GM18511 (cell line): Measurements from ENCODE around the gene PLCXD3.

Source experiments
- ATAC-seq: cut with Tn5 transposase; IDR thresholded peaks from one replicate; pipeline ENCODE4 v1.9.1; 2021; ENCODE audit warnings: mild to moderate bottlenecking, moderate library complexity; ENCODE audit not compliant: unreplicated experiment

Gene PLCXD3

DNA sequence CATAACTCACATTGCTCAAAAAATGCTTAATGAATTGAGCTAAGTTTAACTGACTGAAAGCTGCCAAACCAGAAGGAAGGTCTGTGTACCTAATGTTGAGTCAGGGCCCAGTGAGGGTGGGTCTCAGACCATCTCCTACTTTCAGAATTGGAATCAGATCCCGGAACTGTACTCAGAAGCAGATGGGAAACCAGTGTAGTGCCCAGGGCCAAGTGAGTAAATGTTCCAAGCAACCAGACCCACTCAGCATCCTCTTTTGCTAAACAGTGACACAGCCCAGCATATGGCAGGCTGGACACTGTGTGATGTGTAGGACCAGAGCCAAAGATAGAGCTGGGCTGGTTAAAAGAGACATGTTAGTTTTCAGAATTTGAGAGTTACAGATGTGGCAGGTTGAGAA lies 94.1 kb downstream of the PLCXD3 start:
- ATAC-seq = no peak

DNA sequence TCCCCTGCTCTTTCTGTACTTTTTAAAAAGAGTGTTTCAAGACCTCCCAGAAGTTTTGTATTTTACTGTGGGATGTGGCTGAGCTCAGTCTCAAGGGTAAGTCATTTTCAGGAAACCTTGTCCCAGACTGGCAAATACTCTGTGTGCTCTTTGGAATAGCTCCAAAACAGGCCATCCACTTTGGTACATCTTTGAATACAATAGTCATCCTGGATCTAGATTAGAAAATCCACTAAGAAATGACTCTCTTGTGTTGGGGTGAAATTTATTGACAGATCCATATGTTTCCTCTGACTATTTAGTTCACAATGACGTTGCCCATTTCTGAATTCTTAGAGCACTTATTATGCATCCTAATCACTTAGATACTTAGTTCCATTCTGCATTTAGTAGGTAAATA lies 95.2 kb downstream of the PLCXD3 start:
- ATAC-seq = no peak

DNA sequence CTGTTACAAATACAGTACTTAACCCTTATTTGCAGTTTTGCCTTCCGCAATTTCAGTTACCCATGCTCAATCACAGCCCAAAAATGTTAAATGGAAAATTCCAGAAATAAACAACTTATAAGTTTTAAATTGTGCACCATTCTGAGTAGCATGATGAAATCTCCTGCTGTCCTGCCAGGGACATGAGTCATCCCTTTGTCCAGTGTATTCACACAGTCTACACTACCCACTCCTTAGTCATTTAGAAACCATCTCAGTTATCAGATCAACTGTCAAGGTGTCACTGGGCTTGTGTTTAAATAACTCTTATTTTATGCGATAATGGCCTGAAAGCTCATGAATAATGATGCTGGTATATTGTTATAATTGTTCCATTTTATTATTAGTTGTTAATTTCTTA lies 95.8 kb downstream of the PLCXD3 start:
- ATAC-seq = peak; percentile 67

DNA sequence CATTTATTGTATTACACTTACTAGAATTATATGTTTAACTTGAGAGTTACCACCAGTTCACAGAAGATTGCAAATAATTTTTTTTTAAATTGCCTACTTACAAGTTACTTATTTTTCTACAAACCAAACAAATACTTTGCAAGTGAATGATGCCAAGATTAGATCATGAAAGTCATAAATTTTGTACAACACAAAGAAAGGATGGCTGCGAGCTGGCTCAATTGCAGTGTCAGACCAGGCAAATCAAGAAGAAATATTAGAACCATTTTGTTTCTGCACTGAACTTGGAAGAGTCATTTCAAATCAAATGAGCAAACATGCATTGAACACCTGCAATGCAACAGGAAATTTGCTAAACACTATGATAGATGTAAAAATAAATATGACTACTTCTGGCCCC lies 97.3 kb downstream of the PLCXD3 start:
- no peak for ATAC-seq

DNA sequence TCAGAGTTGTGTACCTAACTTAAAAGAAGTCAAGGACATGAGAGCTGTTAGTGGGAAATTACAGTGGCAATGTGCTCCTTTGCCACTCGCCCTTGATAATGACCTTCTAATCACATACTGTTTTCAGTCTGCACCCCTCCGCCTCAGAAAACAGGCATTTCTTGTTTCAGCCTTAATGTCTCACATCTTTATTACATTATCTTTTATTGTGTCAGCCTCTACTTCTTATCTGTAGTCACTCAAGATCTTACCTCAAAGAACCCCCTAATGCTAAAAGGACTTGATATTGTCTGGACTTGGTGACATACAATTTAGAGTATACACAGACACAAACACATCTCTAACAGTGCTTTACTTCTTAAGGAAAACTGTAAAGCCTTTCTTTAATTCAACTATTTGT lies 97.9 kb downstream of the PLCXD3 start:
- no peak for ATAC-seq

DNA sequence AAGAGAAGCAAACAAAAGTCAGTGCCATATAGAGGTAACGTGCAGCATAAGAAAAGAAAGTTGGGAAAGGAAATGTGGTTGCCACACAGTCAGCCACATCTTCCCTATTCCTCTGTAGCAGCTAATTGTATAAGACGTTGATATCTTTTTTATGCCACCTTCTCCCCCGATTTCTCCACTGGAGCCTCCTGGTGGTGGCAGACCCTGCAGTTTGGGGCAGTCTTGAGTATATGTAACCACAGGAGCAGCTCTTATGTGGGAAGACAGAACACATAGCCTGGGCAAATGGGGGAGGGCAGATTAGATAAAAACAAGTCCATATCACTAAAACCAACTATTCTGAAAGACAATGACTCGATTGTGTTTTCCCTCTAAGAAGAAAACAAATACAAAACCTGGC lies 99.7 kb downstream of the PLCXD3 start:
- no peak for ATAC-seq

DNA sequence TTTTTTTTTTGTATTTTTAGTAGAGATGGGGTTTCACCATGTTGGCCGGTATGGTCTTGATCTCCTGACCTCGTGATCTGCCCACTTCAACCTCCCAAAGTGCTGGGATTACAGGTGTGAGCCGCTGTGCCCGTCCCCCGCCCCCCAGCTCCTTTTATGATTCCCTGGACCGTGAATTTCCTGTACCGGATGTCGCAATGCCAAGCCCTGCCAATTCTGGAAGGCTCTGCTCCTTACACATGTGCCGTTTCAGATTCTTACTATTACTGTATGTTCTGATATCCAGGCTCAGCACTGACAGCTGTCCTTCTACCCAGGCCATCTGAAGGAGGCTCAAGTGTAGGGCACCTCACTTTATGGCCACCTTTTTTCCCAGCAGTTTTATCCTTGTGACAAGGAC lies 100.1 kb downstream of the PLCXD3 start:
- no peak for ATAC-seq

DNA sequence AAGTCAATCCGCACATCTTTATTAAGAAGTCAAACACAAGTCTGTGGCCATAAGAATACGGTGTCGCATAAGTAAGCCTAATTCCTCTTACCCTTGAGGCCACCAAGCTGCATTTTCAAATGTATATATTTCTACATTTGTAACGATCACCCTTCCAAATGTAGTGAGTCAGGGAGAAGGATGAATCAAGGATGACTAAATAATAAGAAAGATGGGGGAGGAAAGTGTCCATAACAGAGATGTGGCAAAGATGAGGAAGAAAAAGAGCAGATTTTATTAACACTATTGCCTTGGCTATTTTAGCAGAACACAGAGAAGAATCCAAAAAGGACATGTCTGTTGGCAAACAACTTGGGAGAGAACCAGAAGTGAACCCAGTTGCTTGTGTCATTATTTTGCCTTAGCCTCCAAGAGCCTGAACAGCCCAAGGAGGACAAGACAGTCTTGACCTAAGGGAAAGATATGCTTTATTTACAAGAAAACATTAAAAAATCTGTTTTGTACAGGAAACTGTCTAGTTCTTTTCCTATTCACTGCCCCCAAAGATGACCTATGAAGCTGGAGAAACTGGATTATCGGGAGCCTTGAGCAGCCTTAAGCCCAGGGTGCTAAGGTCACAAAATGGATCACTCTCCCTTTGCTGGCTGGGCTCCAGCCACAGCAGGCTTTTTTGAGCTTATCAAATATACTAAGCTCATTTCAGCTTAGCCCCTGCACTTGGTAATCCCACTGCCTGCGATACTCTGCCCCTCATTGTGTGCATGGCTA lies 101.5 kb downstream of the PLCXD3 start:
- no peak for ATAC-seq

DNA sequence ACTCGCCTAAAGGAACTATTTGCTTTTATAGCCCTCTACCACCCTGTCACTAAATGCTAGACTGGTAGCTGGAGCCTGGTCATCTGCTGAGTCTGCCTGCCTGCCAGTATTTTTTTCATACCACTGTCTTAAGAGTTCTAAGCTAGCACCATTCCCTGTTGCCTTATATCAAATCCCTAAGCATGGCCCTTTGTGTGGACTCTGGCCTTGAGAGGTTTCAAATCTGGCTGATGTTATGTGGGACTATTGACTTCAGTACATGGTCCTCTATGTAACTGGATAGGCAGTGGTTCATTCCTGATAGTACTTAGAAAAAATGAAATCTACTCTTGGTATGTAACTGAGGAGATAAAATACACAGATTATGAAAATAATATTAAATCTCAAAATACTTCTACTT lies 103.5 kb downstream of the PLCXD3 start:
- no peak for ATAC-seq

DNA sequence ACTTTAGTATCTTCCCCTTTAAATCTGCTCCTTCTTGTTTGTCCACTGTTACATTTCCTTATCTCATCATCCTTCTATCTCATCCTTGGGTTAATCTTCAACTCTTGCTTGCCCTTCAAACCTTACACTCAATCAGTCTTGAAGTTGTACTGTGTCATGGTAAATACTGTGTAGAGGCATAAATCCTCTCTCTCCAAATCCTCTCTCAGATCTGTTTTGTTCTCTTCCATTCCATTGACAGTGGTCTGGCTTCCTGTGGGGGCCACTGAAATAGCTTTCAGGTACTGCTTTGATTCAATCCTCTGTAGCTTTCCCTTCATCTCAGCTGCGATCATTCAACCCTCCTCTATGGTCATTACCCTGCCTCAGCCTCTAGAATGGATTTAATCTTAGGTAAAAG lies 104.0 kb downstream of the PLCXD3 start:
- ATAC-seq = no peak

DNA sequence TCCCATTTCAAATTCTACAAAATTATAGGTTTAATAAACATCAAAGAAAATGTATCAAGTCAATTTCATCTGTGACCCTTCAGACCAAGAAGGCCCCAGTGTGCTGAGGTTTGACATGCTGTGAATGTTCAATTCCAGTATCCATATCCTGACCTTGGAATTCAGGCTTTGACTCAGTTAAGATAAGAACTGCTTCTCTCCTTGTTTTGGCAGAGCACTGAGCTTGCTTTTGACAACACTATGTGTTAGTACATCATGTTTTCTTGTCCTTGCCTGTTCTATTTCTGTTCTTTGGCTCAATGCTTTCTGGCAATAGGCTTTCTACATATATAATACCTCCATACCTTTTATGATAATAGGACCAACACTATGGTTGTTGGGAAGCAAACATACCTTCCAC lies 105.6 kb downstream of the PLCXD3 start:
- ATAC-seq = no peak

DNA sequence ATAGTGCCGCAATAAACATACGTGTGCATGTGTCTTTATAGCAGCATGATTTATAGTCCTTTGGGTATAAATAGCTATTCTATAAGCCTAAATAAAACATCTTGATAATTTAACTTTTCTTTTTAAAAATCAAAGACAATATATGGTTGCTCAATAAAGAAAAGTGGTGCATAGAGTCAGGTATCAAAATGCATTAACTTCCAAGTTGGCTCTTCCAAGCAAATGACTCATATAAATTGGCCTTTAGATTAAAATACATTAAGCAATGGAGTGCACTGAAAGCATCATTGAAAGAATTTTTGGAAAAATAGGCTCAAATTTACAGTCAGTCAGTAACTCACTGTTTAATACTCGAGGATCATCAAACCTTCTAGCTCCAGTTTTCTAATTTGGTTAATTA lies 106.6 kb downstream of the PLCXD3 start:
- no peak for ATAC-seq

DNA sequence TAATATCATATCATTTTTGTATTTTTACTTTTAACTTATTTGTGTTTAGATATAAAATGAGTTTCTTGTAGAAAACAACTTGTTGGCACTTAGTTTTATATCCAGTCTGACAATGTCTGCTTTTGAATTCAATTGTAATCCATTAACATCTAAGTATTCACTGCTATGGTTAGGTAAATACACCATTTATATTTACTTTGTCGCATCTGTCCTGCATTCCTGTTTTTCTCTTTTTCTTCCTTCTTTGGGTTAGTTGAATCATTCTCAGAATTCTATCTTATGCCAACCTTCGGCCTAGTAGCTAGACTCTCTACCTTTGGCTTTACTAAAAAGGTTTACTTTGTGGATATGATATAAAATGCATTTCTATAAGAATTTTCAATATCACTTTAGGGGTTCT lies 107.6 kb downstream of the PLCXD3 start:
- no peak for ATAC-seq

DNA sequence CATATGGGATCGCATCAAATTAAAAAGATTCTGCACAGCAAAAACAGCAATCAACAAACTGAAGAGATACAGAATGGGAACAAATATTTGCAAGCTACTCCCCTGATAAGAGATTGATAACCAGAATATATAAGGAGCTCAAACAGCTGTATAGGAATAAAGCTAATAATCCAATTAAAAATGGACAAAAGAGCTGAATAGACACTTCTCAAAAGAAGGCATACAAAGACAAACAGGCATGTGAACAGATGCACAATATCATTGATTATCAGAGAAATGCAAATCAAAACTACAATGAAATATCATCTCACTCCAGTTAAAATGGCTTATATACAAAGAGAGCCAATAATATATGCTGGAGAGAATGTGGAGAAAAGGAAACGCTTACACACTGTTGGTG lies 110.6 kb downstream of the PLCXD3 start:
- ATAC-seq = no peak

DNA sequence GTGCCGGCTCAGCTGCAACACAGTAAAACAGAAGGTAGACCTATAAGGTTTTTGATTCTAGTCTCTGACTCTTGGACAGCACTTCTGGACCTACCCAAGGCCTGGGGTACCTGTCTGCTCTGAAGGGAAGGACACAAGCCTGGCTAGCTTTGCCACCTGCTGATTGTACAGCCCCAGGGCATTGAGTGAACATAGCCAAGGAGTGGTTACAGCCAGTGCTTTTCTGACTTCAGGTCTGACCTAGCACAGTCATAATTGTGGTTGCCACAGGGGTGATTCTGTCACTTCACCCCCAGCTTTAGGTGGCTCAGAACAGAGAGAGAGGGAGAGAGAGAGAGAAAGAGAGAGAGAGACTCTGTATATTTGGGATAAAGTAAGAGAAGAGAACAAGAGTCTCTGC lies 118.4 kb downstream of the PLCXD3 start:
- ATAC-seq = no peak

DNA sequence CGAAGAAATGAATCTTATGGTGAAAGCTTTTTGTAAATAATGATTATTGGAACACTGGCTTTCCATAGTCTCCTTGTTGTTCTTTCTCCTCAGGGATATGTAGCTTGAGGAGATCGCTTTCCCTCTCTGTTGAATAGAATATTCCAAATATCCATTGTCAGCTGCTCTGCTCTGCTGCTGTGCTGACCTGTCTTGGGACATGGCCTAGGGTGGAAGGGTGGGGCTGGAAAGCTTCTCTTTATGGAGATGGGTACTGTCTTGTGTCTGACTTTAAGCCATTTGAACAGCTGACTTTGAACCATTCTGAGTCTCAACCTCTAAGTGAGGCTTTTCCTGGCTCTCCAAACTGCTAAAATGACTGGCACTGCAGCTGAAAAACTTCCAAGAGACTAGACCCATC lies 135.8 kb downstream of the PLCXD3 start:
- no peak for ATAC-seq

DNA sequence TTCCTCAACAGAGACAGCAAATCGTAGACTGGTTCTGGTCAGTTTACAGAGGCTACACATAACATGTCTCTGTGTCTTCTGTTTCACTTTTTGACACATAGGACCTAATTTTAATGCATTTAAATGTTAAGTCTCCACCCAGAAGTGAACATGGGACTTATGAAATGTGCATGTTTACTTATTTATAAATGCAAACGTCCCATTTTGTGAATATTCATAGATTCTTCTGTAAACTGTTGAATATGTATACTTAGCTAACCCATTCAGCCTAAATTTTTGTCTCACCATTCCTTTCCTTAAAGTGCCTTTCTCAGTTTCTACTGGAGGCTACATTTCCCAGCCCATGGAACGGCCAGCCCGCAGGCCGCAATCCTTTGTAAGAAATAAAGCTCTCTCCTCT lies 137.2 kb downstream of the PLCXD3 start:
- ATAC-seq = no peak

DNA sequence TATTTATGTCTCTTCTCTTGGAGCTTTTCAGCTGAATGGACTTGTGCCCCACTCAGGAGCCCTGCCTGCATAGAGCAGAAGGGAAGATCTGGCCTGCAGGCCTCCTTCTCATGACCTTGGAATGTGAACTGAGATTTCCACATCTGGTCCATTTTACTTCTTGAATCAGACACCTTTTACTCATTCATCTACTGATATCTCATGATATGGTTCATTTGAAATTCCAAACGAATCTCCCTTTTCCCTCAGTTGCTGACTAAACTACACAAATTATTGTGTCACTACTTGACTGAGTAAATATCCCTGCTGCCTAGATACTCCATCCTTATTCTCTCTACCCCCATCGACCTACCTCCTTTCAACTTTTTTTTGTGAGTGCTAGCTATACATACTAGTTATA lies 138.7 kb downstream of the PLCXD3 start:
- ATAC-seq = no peak

DNA sequence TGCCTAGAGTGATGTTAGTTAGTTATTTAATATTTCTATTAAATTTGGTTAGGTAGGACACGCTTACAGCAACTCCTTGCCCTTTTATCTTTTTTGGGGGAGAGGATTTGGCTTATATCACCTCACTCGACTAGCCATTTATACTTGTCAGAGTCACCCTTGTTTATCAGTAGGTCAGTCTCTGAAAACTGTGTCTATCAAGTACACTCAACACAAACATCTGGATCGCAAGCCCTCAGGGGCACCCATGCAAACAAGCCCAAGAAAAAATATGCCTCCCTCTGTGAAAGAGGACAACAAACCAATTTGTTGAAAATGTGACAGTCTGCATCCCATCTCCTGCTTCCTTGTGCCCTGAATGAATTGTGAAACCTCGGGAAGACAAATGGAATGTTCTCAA lies 139.9 kb downstream of the PLCXD3 start:
- ATAC-seq = no peak

DNA sequence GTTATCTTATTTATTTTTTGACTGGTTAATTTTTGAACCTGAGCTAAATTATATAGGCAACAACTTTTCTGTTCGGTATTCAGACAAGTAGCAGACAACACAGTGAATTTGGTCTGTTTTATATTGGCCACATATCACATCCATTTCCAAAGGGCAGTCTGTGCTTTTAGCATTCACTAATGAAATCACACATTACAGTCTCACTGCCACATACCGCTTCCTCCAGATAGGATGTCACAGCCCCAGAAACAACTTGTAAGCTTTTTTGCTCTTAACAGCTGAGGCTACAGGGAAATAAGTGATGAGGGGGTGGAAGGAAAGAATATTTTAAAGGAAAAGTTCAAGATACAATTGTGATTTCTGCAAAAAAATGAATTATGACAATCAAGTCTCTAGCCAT lies 140.6 kb downstream of the PLCXD3 start:
- no peak for ATAC-seq

DNA sequence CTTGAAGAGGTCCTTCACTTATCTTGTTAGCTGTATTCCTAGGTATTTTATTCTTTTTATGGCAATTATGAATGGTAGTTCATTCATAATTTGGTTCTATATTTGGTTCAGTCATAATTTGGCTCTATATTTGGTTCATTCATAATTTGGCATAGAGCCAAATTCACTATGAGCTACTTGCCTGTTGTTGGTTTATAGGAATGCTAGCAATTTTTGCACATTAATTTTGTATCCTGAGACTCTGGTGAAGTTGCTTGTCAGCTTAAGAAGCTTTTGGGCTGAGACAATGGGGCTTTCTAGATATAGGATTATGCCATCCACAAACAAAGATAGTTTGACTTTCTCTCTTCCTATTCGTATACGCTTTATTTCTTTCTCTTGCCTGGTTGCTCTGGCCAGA lies 142.2 kb downstream of the PLCXD3 start:
- ATAC-seq = no peak

DNA sequence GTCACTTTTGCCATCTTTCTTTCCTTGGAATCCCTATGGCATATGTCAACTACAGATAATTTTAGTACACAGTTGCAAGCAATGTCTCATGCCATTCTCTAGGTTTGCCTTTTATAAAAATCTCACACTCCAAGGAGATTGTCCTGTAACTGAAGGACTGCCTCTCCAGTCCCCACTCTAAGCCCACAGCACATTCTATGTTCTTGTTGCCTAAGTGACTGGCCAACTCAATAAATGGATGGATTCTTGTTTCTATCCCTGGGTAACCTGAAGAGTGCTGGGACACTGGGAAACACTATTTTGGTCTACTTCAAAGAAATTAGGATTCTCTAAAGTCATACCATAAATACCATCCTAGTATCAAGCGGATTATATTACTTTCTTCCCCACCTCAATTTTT lies 145.0 kb downstream of the PLCXD3 start:
- ATAC-seq = no peak

DNA sequence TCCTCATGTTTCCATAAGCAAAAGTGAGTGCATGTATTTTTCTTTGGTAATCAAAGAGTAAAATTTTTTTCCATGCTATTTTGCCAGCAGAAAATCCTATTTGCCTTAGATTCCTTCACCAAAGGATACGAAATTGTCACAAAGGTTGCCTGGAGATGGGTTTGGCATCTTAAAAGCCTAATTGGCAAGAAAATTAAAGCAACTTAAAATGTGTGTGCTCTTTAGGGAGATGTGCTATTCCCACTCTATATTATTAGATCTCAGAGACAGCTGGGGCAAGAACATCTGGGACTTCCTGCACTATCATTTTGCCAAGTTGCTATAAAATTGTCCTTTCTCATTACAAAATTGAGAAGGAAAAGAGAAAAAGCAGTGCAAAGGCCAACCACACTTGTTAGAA lies 146.1 kb downstream of the PLCXD3 start:
- ATAC-seq = no peak
